ENCODE results near the gene SEPTIN10.

DNA sequence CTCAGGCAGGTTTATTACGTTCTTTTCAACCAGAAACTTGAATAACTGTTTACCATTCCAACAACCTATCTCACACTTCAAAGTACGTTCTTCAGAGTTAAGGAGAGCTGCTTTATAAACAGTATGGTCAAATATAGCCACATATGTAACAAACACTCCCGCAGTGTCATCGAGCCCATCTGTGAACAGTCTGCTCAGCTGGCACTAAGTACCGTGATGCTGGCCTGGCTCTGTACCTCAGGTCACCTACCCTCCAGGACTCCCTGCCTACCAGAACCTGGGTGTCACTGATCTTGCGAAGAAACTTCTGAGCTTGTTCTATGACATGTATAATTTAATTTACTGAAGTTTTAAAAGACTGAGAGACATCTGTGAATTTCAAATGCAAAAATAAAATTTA lies 71.4 kb downstream of the SEPTIN10 start:
- TF ChIP-seq FOXA1 (IDR thresholded peaks at IDR 0.05) (no peak), SP1 (IDR thresholded peaks at IDR 0.05) (no peak)

Data from HEK293T (cell line).